GM21737 (cell line): ENCODE data around the gene TXNRD2.

Experiments
- ATAC-seq: cut with Tn5 transposase; IDR thresholded peaks from one replicate; pipeline ENCODE4 v1.9.1; 2021; ENCODE audit warnings: mild to moderate bottlenecking, moderate library complexity; ENCODE audit not compliant: unreplicated experiment

TXNRD2 gene

DNA sequence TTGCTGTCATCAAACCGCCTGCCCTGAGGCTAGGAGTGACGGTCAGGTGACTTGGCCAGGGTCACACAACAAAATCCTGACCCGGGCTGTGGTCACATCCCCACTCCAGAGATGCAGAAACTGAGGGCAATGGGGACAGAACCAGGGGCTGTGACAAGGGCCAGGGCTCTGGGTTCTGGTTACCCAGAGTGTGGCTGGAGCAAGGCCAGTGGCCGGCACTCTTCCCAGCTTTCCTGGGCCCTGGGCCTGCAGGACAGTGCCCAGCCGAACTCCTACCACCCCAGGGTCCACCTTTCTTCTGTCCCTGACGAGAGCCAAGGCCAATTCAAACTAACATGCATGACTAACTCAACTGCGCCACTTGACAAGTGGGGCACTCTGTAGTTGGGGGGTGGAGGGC lies 39.1 kb upstream of the TXNRD2 start:
- no peak for ATAC-seq

DNA sequence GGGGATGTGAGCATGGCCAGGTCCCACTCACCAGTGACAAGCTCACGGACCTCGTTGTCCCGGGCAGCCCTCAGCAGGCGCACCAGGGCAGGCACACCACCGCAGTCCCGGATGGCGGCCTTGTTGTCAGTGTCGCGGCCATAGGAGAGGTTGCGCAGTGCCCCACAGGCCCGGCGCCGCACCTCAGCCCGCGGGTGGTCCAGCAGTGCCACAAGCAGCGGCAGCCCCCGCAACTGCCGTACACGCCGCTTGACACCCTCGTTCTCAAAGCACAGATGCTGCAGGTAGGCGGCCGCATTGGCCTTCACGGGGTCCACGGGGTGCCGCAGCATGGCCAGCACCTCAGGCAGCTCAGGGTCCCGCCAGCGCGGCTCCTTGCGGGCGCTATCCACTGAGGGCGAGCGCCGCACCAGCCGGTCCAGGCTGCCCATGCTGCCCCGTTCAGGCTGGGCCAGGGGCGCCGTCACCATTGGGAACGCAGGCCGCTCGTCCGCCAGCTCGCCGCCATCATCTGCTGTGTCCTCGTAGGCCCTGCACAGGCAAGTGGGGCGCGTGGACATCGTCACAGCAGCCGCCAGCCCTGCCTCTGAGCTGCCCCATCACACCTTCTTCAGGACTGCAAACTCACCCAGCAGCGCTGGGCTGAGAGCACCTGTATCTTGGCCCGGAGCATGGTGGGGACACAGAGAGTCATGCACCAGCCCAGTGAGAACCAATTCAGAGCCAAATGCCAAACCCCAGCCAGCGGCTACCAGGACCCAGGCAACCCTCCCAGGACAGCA lies 38.3 kb upstream of the TXNRD2 start:
- ATAC-seq: no peak

DNA sequence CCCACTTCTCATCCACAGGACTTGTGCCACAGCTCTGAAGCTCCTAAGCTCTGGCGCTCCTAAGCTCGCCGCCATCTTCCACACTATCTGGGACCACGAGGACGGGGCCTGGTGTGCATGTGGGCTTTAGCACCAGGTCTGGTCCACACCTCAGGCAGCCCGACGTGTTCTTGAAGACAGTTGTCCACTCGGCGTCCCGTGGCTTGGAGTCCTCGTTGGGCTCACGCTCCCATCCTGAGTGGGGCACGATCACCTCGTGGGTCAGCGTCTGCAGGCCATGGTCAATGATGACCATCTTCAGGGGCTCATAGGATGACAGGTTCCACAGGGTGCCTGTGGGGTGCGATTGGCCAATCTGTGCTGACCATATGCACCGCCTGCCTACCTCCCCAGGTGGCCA lies 37.1 kb upstream of the TXNRD2 start:
- no peak for ATAC-seq

DNA sequence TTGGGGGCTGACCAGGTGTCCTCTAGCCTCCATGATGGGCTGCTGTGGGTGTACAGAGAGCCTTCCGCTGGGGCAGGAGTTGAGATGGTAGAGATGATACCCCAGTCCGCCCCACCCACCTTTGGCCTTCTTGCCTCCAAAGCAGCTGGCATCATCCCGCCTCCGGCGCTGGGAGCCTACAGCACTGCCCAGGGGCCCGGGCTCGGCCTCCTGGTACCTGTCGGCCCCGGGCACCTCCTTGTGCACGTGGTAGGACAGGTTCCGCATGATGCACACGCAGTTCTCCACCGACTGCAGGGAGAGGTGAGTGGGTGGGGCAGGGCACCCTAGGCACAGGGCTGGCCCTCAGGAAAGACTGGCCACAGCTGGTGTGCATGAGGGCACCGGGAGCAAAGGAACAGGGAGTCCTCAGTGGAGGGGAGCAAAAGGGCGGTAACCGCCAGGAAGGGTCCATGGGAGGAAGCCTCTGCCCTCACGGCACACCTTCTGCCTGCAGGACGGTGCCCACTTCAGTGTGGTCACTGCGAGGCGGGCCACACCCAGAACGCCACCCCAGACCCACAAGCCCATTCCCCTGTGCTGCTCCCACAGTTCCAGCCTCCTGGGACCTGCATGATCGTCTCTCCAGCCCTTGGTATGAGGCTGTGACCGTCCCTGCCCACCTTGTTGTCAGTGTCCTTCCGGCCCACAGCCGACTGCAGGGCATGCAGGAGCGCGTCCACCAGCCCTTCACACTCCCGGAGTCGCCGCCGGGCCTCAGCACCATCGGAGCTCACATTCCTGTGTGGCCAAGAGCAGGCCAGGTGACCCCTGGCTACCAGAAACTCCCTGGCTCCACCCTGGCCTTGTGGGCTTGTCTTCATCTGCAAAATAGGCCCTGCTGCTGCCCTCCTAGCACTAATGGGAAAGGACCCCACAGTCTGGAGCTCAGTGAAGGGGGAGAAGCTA lies 36.0 kb upstream of the TXNRD2 start:
- ATAC-seq: no peak

DNA sequence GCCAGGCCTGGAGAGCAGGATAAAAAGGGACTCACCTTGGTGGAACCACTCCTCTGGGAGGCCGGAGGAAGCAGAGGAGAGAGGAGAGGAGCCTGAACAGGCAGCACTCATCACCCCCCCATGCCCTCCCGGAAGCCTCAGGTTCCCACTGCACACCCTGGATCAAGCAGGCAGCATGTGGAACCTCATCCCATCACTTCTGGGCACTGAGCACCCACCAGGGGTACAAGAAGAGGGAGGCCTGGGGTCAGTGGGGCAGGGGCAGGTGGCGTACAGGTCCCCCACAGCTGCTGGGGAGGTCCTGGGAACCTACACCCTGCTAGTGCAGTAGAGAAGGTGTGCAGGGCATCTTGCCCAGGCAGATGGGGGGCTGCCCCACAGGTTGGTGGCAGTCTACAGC lies 35.1 kb upstream of the TXNRD2 start:
- ATAC-seq: no peak

DNA sequence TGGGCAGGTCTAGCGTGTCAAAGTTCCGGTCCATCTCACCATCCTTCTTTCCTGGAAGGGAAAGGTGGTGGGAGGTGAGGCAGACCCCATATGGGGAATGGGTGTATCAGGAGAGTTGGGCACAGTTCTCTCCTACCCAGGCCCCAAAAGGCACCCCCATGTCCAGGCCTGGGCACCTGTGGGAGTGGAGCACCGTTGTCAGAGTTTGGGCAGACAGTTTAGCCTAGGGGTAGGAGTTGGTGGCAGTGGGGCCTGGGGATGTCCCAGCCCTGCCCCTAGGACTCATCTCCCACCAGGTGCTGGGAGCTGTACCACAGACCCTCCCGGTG lies 34.1 kb upstream of the TXNRD2 start:
- ATAC-seq: no peak

DNA sequence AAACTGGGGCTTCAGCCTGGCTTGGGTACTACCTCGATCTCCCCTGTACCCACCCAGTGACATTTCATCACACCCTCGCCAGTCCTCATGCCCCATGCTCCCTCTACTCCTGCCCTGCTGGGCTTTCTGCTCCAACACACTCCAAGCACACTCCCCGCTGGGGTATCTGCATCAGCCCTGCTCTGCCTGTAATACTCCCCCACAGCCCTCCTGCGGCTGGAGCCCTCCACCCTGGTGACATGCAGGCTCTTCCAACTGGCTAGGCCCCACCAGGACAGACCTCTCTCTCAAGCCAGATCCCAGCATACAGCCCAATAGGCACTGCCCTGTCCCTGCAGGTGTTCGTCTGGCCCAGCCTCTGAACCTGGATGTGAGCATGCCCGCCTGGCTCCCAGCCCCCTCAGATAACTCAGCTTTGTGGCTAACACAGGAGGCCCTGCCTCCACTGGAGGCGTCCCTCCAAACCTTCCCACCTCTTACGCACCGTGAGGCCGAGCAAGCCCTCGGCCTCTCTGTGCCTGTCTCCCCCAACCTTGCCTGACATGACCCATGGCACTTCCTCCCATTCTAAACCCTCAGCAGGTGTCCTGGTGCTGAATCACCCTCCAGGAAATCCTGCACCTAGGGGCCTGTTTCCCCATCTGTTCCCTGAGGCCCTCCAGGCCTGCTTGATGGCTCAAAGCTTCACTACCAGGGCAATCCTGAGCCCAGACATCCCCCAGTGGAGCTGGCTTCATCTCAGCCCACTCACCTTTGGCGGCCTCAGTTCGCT lies 33.5 kb upstream of the TXNRD2 start:
- no peak for ATAC-seq

DNA sequence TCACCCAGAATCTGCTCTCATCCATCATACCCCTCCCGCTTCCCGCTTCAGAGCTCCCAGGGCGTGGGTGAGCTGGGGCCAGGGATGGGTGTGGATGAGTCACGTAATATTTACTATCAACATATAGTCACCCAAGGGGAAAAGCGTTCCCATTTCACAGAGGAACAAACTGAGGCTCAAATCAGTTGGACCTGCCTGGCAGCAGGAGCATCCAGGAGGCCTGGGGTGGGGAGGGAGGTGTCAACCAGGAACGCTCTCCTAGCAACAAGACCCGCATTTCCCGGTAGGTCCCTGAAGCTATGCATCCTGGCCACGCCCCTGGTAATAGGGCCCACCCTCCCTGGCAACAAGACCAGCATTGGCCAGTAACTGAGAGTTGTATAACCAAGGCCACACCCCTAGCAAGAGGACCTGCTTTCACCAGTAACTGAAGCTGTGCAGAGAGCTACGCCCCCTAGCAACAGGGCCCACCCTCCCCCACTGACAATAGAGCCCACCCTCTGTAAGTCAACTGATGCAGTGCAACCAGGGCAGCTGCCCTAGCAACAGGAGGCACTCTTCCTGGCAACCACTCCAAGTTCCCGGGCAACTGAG lies 32.7 kb upstream of the TXNRD2 start:
- no peak for ATAC-seq

DNA sequence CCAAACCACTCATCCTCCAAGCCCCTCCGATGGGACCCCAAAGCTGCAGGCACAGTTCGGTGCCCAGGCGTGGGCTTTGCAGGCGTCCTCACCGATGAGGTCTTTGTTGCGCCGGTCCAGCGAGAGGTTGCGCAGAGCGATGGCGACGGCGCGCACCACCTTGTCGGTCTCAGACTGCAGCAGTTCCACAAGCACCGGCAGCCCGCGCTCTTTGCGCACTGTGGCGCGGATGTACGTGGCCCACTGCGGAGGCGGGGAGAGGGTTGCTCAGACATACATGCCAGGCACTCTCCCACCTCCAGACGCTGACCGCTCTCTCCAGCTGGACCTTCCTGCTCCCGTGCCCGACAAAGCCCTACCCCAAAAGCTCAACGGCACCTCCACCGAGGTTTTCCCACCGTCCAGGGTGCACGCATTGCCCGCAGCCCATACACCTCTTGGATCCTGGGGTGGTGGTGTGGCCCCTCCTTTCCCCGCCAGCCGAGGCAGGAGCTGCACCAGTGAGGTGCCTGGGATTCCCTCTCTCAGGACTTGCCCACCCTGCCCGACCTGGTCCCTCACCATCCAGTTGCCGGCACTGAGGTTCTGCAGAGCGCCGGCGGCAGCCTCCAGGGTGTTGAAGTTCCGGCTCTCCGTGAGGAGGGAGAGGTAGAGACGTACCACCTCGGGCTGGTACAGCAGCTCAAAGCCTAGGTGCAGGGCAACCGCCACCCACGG lies 32.1 kb upstream of the TXNRD2 start:
- no peak for ATAC-seq

DNA sequence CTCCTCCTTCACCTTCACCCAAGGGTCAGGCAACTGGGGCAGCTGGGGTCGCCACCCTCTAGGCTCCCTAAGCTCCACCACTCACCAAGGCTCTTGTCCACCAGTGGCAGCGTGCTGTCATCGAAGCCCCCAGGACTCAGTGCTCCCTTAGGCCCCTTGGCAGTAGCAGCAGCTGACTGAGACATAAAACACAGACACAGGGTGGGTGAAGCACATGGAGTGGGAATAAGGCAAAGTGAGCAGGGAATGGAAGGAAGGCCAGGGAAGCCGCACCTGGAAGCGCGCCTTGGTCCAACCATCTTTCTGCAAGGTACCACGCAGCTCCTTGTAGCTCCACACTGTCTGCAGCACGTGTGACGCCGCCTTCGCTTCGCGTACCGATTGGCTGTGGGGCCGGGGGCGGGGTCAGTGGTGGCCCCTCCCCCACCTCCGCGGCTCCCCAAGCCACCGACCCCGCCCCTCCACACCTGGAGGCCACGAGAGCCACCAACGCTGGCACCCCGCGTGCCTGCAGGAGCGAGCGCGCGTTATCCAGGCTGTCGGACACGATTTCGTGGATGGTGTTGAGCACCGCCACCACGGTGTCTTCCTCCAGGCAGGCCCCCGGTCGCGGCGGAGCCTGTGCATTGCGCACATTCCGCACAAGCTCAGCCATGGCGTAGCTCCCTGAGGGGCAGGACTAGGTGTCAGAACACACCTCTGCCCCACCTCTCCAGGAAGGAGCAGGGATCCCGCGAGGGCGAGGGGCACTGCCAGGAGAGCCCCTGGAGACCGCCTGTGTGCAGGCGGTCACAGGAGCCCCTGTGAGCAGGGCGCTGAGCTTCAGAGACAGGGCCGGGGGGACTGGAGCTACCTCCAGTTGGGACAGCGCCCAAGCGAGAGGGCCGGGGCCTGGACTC lies 31.3 kb upstream of the TXNRD2 start:
- no peak for ATAC-seq

DNA sequence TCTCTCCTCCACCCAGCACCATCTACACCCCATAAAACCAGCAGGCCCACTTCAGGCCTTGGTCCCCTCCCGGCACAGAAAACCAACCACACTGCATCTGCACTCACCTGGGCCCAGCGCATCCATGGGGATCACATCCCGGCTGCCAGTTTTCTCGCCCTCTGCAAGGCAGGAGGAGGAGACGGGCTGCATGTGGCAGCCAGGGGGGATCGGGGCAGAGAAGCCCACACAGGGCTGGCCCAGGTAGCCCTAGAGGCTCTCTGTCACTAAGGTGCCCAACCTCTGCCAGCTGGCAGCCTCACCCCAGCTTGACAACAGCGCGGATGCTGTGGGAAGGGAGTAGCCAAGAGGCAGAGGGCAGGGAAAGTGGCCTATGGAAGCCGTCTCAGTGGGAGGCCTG lies 30.6 kb upstream of the TXNRD2 start:
- ATAC-seq: no peak

DNA sequence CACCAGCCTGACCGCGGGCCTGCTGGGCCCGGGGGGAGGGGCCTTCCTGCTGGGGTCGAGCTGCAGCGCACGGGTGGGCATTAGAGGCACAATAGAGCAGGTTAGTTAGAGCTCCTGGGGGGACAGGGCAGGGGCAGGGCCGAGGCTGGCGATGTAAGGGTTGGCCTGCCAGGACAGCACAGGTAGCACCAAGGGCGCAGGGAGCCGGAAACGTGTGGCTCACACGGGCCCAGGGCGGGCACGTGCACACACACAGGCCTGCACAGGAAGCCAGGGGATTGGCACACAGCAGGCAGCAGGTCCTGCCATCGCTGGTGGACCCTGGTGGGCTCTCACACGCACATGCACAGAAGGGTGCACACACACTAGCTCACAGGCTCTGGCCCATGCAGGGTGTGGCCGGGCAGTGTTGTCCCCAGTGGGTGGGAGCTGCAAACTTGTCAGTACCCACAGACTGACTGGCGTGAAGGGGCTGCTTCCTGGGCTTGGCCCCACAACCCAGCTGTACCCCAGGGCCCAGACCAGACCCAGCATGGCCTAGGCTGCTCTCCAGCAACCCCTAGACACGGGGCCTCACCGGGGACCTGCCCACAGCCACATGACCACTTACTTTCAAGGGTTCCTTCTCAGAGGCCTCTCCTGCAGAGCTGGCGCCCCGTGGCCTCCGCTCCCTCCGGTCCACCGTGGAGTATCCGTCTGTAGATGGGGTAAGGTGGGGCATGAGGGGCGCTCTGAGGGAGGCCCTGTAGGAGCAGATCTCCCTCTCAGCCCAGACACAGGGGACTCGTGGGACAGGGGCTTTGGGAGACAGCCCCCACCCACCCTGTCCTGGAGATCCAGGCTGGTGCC lies 29.9 kb upstream of the TXNRD2 start:
- ATAC-seq: no peak

DNA sequence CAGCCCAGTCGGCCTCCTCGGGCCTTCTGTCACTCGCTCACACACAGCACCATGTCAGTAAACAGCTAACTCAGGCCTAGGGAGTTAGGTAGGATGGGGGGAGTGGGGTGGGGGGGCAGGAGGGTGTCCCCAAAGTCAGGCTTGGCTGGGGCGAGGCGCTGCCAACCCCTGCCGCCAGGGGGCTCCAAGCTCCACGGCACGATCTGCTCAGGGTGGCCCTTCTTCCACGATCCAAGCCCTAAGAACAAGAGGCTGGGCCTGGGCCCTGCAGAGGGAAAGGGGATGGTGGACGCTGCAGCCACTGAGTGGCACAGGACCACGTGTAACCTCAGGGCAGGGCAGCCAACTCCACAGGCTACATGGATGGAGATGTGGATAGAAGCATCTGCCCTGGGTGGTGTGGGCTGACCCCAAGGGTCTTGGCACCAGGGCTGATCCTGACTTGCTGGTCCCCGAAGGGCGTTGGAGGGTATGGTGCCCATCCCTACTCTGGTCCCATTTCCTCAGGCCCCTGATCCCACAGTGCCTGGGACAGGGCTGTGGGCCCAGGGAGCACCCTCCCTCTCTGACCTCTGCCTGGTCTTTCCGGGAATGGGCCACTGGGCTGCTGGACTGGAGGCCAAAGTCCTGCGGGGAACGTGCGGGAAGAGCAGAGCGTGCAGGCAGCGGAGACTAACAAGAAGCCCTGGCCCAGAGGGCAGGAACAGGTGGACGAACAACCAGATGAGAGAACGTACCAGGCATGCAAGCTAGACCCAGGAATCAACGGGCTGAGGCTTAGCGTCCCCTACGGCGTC lies 29.1 kb upstream of the TXNRD2 start:
- no peak for ATAC-seq

DNA sequence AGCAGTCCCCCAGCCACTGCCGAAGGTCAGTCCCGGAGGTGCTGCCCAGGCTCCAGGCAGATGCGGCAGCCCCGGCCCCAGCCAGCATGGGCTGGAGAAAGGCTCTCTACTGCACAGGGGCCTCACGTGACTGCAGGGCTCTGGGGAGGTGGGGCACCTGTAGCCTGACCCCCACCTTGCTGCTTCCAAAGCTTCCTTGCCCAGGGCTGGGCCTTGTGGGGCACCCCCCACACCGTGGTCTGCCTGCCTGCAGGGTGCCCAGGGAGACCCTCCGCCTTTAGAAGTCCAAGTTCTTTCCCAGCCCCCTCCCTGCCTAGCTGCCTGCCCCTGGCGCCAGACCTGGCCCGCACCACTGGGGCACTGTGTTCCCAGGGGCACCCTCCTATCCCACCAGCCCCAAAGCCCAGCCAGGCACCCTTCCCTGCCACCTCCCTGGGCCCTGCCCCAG lies 28.4 kb upstream of the TXNRD2 start:
- ATAC-seq: no peak

DNA sequence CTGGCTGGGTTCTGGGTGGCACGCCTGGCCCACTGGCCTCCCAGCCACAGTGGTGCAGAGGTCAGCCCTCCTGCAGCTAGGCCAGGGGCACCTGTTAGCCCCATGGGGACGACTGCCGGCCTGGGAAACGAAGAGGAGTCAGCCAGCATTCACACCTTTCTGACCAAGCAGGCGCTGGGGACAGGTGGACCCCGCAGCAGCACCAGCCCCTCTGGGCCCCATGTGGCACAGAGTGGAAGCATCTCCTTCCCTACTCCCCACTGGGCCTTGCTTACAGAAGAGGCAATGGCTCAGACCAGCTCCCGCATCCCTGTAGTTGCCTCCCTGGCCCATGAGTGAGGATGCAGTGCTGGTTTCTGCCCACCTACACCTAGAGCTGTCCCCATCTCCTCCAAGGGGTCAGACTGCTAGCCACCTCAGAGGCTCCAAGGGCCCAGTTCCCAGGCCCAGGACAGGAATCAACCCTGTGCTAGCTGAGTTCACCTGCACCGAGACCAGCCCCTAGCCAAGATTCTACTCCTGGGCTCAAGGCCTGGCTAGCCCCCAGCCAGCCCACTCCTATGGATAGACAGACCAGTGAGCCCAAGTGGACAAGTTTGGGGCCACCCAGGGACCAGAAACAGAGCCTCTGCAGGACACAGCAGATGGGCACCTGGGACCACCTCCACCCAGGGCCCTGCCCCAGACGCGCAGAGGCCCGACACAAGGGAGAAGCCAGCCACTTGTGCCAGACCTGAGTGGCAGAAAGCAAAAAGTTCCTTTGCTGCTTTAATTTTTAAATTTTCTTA lies 27.7 kb upstream of the TXNRD2 start:
- ATAC-seq: no peak

DNA sequence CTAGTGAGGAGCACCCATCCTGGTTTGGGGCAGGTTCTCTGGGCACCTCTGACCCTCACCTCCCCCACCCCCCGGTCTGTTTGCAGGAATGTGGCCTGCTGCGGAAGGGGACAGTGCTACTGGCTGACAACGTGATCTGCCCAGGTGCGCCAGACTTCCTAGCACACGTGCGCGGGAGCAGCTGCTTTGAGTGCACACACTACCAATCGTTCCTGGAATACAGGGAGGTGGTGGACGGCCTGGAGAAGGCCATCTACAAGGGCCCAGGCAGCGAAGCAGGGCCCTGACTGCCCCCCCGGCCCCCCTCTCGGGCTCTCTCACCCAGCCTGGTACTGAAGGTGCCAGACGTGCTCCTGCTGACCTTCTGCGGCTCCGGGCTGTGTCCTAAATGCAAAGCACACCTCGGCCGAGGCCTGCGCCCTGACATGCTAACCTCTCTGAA lies 26.9 kb upstream of the TXNRD2 start:
- ATAC-seq: no peak
